Lower leg skin (tissue), 4 donors: Measurements from ENCODE around the gene FGF22. TPM values are rescaled to one million over a fixed set of nuclear protein-coding genes. Genes with fewer than 3 reads are reported as not detected.

Source experiments
- DNase-seq, 2 donors: peaks; one replicate each; pipeline ENCODE4 v3.0.0-alpha.2; 2019; ENCODE audit warnings: low spot score in 2 of 2
- H3K4me3 ChIP-seq: fragments of 200-600 bp; sonication (generic); 2 replicates; pipeline ENCODE4 v1.5.1; 2017; ENCODE audit warnings: mild to moderate bottlenecking, low read depth; ENCODE audit not compliant: poor library complexity, severe bottlenecking
- CTCF ChIP-seq, 3 donors: fragments of 450-650 bp; IDR thresholded peaks; one replicate each; pipeline ENCODE4 v1.5.1; 2016; ENCODE audit warnings: antibody characterized with exemption in 3 of 3, mild to moderate bottlenecking in 3 of 3, moderate library complexity in 2 of 3
- POLR2A ChIP-seq, 2 donors: fragments of 450-650 bp; IDR thresholded peaks; one replicate each; pipeline ENCODE4 v1.6.1; 2016 to 2017; ENCODE audit warnings: antibody characterized with exemption in 2 of 2, mild to moderate bottlenecking in 1 of 2, moderate library complexity in 1 of 2
- WGBS, 2 donors: methylation state at CpG; one replicate each; pipeline ENCODE4 v1.1.5; 2018; 5-methylcytosine and 5-hydroxymethylcytosine counted together
- intact Hi-C: fragments of 100-400 bp; cut with DNase I; formaldehyde crosslinking; loops from one replicate; pipeline ENCODE4 v1.15.0; 2023; ENCODE audit warnings: low total_unique reads
- total RNA-seq, 4 donors: library from RNA; depleted of rRNA; stranded (reverse); fragments of >200 nt; gene quantifications; one replicate each; pipeline ENCODE4 v1.1.0, GENCODE V29; 2016

The FGF22 gene
- total RNA-seq, 4 donors from 2014 or later = 16.1 to 41.8 (median 25.6) TPM

DNA sequence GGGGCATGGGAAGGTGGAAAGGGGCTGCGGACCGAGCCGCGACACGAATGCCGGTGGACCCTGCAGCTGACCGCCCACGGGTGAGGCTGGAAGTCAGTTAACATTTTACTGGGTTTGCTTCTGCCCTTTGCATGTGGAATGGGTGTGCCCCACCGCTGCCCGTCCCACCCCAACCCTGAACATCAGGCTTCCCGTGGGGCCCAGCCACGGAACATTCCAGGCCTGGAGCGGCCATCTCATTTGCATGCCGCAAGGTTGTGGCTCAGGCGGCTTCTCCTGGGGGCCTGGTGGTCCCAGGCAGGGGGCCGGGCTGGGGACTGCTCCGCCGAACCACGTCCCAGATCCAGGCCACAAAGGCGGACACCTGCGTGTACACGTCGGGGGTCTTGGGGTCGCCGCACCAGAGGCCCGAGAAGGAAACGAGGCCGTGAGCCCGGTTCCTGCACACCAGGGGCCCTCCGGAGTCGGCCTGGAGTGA lies 45.8 kb downstream of the FGF22 start:
- intact Hi-C loops = no loop called here
- DNase-seq = no peak
- TF ChIP-seq POLR2A (IDR thresholded peaks at IDR 0.05) = no peak
- no peak for TF ChIP-seq CTCF (IDR thresholded peaks at IDR 0.05)
- WGBS, 2 donors = 82 to 84% methylated on average over 29 to 31 of the region's 31 CpGs
- H3K4me3 ChIP-seq = no peak overlapping the region

DNA sequence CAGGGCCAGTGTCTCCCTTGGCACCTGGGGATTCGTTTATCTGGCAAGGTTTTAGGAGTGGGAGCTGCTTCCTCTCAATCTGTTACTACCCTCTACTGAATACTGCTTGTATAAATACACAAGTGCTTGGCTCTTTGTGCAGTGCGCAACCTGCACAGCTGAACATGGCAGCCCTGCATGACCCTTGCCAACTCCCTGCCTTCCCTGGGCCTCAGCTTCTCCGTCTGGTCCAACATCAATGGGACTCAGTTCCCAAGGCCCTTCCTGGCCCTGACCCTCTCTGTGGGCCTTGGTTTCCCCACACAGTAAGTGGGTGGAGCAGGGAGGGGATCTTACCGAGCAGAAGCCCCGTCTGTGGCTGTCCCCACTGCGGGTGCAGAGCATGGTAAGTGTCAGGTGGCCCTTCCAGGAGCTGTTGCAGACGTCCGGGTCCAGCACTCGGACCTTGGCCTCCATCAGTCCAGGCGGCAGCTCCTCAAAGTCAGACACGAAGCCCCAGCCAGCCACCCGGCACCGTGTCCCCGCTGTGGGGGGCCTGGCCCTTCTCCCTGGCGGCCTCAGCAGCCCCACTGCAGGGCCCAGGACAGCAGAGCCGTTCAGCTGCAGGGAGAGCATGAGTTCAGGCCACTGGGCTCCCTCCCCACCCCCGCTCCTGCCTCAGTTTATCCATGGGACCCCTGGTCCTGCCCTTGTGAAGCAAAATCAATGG lies 47.1 kb downstream of the FGF22 start:
- no peak for TF ChIP-seq POLR2A (IDR thresholded peaks at IDR 0.05)
- TF ChIP-seq CTCF (IDR thresholded peaks at IDR 0.05) = no peak
- intact Hi-C loops = no loop called here

GRCh38 chr19:687569-688166 lies 48.0 kb downstream of the FGF22 start:
- no peak for TF ChIP-seq POLR2A (IDR thresholded peaks at IDR 0.05)
- TF ChIP-seq CTCF (IDR thresholded peaks at IDR 0.05) = no peak
- WGBS, 2 donors = 86 to 91% methylated on average over 11 of the region's 11 CpGs
- no peak overlapping the region for H3K4me3 ChIP-seq
- no peak for DNase-seq
- intact Hi-C loops = no loop called here

More for the DNA sequence above, 47.1 kb downstream of the FGF22 start:
- no peak overlapping the region for H3K4me3 ChIP-seq
- WGBS, 2 donors = 76 to 85% methylated on average over 10 to 17 of the region's 17 CpGs
- no peak for DNase-seq

DNA sequence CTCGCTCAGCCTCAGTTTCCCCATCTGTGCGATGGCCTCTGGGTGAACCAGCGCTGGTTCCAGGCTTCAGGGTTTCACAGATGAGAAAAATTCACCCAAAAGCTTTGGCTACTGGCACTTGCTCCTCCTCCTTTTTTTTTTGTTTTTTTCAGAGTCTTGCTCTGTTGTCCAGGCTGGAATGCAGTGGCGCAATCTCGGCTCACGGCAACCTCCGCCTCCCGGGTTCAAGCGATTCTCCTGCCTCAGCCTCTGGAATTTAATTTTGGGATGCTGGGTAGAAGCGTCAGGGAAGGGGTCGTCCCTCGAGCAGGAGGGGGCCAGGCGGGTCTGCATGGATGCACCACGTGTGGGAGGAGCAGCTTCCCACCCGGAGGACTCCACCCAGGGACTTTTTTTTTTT lies 48.5 kb downstream of the FGF22 start:
- H3K4me3 ChIP-seq = no peak overlapping the region
- intact Hi-C loops = no loop called here
- TF ChIP-seq CTCF (IDR thresholded peaks at IDR 0.05) (no peak), POLR2A (IDR thresholded peaks at IDR 0.05) (no peak)
- WGBS, 2 donors = 45 to 75% methylated on average over 15 of the region's 15 CpGs
- no peak for DNase-seq

DNA sequence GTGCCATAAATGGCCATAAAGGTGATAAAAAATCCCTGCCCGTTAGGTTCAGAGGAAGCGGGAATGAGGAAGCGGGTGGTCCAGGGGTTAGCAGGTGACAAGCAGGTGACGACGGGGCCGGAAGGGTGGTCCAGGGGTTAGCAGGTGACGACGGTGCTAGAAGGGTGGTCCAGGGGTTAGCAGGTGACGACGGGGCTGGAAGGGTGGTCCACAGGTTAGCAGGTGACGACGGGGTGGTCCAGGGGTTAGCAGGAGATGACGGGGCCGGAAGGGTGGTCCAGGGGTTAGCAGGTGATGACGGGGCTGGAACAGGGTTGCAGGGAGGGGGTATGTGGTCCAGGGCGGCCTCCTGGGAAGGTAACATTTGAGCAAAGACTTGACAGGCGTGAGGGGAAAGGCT lies 49.3 kb downstream of the FGF22 start:
- no peak overlapping the region for H3K4me3 ChIP-seq
- intact Hi-C loops = no loop called here
- DNase-seq = no peak
- TF ChIP-seq CTCF (IDR thresholded peaks at IDR 0.05) = no peak
- TF ChIP-seq POLR2A (IDR thresholded peaks at IDR 0.05) = no peak
- WGBS, 2 donors = 75 to 93% methylated on average over 17 of the region's 17 CpGs
